ENCODE results near the gene SLC6A7.
"Not testable (repeated sequence)": the region's sequence is repeated elsewhere in the genome, so short reads cannot be mapped to it uniquely, and the experiment has no call there.

The SLC6A7 gene

GRCh38 chr5:150222906-150223305 is 33.0 kb downstream of the SLC6A7 start:
- DNase-seq, result no peak

- no peak for DNase-seq
Measured at GRCh38 chr5:150223474-150223873, 33.6 kb downstream of the SLC6A7 start.

GRCh38 chr5:150224483-150225027 is 34.7 kb downstream of the SLC6A7 start:
- no peak for DNase-seq

- DNase-seq, result no peak
Measured at GRCh38 chr5:150227036-150227435, 37.2 kb downstream of the SLC6A7 start.

- no peak for DNase-seq
Measured at GRCh38 chr5:150227606-150228273, 37.9 kb downstream of the SLC6A7 start.

GRCh38 chr5:150229571-150229970 is 39.7 kb downstream of the SLC6A7 start:
- no peak for DNase-seq

GRCh38 chr5:150230842-150231241 is 41.0 kb downstream of the SLC6A7 start:
- DNase-seq, result no peak

- DNase-seq, result not testable (repeated sequence)
Measured at GRCh38 chr5:150233706-150234105, 43.8 kb downstream of the SLC6A7 start.

GRCh38 chr5:150234576-150235499 is 45.0 kb downstream of the SLC6A7 start:
- no peak for DNase-seq

GRCh38 chr5:150235500-150235854 is 45.6 kb downstream of the SLC6A7 start:
- no peak for DNase-seq

- no peak for DNase-seq
Measured at GRCh38 chr5:150236313-150236712, 46.5 kb downstream of the SLC6A7 start.

GRCh38 chr5:150236981-150237754 is 47.3 kb downstream of the SLC6A7 start:
- DNase-seq, result no peak

GRCh38 chr5:150238646-150239045 is 48.8 kb downstream of the SLC6A7 start:
- DNase-seq, result no peak

- no peak for DNase-seq
Measured at GRCh38 chr5:150239099-150239793, 49.4 kb downstream of the SLC6A7 start.

- no peak for DNase-seq
Measured at GRCh38 chr5:150239794-150240122, 49.9 kb downstream of the SLC6A7 start.

GRCh38 chr5:150241298-150242160 is 51.7 kb downstream of the SLC6A7 start:
- DNase-seq, result no peak

- no peak for DNase-seq
Measured at GRCh38 chr5:150242251-150242894, 52.5 kb downstream of the SLC6A7 start.

- no peak for DNase-seq
Measured at GRCh38 chr5:150243590-150243989, 53.7 kb downstream of the SLC6A7 start.

- no peak for DNase-seq
Measured at GRCh38 chr5:150244209-150244608, 54.3 kb downstream of the SLC6A7 start.

- no peak for DNase-seq
Measured at GRCh38 chr5:150245111-150245789, 55.4 kb downstream of the SLC6A7 start.

- DNase-seq, result no peak
Measured at GRCh38 chr5:150245808-150246207, 55.9 kb downstream of the SLC6A7 start.
